Measurements from ENCODE around the gene DICER1.

Gene DICER1

DNA sequence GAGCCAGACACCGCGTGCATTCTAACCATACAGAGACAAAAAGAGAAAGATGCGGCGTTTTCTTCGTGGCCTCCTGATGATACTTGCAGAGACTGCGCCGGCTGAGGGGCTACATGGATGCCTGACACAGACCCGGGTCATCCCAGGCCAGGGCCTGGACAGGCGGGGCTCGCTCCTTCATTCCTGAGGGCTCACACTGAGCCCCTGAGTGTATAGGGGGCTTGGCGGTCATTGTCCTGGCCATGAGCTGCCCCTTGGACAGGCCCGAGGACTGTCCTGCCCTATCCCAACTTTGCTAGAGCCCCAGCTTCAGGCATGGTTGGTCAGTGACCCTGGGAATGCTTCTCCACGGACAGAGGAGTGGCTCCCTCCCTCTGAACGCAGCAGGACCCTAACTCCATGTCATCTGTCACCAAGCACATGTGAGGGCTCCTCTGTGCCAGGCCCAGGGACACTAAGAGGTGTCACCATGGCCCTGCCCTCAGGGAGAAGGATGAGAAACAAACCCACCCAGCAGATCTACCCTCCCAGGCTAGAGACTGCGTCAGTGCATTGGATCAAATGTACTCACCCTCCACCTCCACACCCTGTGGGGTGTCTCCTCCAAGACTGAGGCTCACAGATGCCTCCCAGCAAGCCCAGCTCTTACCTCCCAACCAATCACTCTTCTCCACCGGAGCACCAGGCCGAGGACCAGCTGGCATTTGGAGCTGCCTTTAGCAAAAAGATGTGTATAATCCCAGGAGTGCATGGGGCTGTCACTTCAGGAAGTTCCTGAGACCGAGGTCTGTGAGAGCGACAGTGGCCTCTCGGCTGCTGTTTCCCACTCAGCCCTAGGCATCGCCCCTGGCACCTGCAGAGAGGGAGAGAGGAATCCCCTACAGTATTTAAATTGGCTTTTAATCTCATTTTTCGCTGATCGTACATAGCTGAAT, 102.7 kb downstream of the DICER1 start:
- no peak for DNase-seq

GRCh38 chr14:95052016-95052585, 105.2 kb downstream of the DICER1 start:
- DNase-seq, result no peak

GRCh38 chr14:95049952-95050351, 107.4 kb downstream of the DICER1 start:
- DNase-seq, result no peak

DNA sequence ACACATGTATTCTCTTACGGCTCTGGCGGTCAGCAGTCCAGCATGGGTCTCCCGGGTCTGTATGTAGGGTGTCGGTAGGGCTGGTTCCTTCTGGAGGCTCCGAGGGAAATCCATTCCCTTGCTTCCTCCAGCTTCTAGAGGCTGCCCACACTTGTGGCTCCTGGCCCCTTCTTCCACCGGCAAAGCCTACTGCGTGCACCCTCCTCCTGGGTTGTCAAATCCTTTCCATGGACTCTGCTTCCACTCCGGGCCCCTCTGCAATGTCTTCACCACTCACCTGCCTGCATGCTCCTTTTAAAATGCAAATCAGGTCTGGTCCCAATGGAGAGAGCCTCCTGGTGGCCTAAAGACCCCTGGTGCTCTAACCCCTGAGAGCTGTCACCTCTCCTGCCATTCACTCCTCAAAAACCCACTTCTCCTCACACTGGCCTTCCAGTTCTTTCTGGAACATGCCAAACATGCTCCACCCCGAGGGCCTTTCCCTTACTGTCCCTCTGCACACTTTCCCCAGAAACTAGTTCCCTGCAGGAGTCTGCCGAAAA, 108.5 kb downstream of the DICER1 start:
- DNase-seq, result no peak

GRCh38 chr14:95047754-95048153, 109.6 kb downstream of the DICER1 start:
- no peak for DNase-seq

DNA sequence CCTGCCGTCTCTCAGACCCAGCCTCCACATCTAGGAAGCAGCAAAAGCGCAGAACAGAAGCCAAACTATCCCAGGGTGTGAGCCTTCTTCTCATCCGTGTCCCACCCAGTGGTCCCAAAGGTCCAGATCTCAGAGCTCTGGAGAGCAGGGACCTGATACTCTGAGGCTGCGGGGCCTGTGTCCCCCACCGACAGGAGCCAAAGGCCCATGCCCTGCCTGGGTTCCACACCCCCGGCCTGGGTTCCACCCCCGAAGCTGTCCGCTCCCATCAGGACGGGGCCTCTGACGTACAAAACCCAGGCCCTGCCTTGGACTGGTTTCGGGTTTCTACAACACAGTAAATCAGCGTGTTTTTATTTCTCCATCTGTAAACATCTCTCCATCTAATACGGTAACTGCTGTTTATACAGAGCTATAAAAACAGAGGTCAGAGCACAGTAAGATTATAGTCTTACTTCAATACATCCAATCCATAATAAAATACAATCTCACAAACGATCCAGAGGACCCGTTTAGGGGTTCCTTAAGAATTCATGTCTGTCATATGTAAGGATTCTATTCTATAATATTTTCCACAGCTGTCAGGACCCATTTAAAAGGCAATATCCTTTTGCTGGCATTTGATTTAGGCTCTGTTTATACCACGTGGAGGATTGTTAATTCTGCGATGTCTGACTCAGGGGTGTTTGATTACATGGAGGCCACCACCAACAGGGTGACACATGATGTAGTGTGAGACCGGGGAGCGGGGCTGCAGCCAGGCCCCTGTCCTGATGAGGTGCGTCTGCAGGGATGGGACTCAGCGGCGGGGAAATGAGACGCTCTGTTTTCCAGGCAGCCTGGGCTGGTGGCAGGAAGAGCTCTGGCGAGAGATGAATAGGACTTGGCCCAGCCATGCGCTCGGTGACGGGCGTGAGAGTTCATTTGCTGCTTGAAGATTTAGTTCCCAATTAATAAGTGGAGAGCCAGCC, 110.3 kb downstream of the DICER1 start:
- DNase-seq, result no peak

GRCh38 chr14:95045836-95046430, 111.4 kb downstream of the DICER1 start:
- no peak for DNase-seq

DNA sequence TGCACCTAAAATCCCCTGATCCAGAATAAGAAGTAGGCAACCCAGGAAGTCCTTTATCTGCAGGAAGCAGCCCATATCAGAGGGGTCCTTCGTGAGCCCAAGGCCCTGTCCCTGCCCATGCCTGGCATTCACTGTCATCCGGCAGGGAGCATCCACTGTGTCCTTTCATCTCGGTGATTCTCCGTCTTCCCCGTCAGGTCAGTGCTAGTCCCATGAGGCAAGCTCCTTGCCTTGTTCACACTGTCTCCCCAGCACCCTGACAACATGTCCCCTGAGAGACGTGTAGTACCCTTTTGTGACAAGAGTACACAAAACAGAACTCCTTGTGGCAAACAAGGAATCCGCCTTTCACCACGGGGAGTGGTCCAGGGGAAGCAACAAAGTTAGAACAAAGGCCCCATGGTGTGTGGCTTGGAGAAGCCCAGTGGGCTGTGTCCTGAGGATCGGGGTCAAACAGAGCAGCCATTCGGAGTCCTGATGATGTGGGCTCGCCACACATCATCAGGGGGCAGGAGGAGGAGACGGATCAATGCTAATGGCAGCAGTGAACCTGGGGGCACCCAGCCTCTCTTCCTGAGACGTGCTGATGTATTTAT, 112.1 kb downstream of the DICER1 start:
- DNase-seq, result no peak

- no peak for DNase-seq
Measured at GRCh38 chr14:95044463-95045105, 112.7 kb downstream of the DICER1 start.

DNA sequence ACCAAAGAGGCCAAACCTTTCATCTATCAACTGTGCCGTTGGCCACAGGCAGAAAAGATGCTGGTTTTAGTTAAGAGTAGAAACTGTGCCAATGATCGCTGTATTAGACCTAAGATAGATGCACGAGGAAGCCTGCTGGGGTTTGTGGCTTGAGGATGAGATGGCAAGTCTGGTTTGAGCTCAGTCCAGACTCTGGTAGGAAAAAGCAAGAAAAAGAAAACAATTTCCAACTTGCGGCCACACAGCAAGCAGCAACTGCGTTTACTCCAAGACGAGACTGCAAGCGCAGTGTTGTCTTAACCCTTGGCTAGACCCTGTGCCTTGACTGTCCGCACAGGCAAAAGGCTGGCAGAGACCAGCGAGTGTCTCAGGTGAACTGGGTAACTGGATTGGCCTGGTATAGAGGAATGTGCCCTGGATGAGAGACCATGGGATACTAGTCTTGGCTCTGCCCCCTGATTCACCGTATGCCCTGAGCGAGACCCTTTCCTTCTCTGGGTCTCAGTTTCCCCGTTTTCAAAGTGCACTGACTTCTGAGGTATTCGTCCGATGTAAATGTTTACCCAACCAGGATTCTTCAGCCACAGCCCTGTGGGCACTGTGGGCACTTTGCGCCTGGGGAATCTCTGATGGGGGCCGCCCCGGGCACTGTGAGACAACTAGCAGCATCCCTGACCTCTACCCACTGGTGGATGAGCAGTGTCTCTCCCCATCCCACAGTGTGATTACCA, 113.4 kb downstream of the DICER1 start:
- DNase-seq, result no peak

DNA sequence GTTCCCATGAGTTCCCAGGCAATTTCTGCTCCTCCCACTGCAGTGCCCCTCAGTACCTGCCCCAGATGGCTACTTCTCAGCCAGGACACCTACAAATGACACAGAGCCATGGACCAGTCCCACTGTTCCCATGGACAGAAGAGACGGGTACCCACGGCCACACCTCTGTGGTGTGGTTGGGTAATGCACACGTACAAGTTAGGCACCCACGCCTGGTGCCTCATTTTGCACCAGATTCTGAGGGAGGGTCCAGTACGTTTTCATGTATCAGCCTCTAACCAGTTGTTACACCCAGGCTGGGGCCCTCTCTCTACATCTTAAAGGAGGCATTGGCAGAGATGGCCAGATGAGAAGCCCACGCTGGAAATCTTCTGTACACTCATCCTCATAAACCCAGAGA, 114.0 kb downstream of the DICER1 start:
- no peak for DNase-seq

DNA sequence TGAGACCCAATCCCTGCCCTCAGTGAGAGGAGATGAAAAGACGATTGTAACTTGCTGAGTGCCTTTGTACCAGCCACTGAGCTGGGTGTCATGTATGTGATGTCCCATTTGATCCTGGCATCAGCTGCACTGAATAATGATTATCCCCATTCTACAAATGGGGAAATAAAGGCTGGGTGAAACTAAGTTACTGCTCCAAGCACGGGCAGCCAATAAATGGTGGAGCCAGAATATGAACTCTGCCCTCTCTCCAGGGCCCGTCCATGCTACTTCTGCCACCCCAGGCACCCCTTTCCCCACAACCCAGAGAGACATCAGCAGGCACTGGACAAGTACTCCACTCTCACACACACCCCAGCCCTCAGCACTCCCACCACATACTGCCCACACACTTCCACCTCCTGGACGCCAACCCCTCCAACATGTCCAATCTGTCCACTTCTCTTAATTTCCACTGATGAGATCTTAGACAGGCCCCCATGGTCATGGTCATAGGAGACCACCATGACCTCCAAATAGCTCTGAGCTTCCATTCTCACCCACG, 115.8 kb downstream of the DICER1 start:
- DNase-seq, result no peak

DNA sequence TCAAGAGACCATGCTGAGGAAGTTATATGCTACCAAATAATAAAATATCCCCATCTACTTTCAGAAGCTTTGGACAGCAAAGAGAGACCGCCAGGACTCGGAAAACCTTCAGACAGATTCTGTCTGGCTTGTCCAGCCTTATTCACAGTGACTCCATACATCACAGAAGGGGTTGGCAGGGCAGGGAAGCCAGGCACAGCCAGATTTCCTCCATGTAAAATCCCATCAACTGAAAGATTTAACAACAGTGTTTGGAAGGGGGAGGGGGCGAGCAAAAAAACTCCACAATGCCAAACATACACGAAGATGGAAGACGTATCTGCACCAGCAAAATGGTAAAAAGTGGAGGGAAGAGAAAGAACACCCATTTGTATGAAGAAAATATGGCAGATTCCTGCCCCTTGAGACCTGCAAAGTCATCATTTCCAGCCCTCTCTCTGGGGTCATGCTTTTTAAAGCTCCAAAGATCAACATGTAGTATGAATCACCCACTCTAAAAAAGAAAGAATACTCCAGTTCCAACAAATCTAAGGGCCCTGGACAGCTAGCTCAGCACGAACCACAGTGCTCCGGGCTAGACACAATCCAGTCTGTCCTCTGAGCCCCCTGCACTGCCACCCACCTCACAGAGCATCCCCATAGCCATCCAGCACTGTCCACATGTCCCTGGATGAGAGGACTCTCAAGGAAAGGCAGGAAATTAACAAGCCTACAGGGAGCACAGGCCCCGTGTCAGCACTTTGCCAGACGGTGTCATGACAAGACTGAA, 116.4 kb downstream of the DICER1 start:
- DNase-seq, result no peak

DNA sequence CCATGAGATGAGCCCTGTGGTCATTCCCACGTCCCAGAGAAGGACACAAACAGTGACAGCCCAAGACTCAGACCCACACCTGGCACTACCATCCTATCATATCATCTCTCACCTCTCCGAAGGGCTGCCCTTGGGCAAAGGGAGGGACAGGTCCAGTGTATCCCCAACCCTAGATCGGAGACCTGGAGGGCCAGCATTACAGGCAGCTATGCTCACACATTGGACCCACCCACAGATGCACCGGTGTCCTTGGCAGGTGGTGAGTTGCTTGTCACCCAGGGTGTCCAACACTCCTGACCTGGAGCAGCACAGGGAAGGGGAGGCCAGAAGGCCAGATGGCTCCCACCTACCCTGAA, 117.4 kb downstream of the DICER1 start:
- no peak for DNase-seq

DNA sequence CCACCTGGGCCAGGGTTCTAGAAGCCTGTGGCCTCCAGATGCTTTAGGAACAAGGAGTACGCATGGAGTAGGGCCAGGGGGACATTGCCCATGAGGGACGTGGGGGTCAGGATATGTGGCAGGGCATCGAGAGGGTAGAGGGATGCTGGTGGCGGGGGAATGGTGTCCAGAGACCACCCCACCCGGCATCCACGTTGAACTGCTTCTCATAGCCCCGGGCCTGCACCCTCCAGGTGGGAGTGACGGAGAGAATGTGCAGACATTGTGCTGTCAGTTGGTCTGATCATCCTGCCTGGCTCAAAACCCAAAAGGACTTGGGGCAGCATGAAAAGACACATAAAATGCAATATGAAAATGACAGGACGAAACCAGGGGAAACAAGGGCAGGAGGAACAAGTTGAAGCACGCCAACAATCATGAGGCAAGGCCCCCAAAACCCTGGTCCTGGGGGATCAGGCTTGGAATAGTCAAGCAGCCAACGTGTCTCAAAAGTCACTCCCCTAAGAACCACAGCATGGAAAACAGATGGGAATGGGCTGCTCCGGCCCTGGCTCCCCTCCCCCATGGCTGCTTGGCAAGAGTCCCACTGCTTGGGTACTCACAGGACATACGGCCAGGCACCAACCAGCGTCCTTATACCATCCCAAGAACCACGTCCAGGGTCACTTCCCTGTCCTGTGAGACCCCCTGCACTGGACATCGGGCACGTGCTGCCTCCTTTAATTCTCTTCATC, 117.9 kb downstream of the DICER1 start:
- DNase-seq, result no peak

- no peak for DNase-seq
Measured at GRCh38 chr14:95038521-95039250, 118.6 kb downstream of the DICER1 start.

- no peak for DNase-seq
Measured at GRCh38 chr14:95037273-95037672, 120.1 kb downstream of the DICER1 start.

Data from DMS153 (cell line).